Measurements from ENCODE around the gene GIMAP8. TPM values are rescaled to one million over a fixed set of nuclear protein-coding genes. Genes with fewer than 3 reads are reported as not detected.

GIMAP8 gene
- total RNA-seq, 1 experiment from 2014 or later, result not detected

DNA sequence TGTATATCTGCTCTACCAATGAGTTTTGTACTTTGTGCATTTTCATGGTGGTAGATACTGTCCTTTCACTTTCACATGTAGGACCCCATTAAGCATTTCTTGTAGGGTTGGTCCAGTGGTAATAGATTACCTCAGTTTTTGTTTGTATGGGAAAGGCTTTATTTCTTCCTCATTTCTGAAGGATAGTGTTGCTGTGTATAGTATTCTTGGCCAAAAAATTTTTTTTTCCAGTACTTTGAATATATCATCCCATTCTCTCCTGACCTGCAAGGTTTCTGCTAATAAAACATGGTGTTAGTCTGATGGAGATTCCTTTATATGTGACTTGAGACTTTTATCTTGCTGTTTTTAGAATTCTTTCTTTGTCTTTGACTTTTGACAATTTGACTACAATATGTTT is 12.0 kb downstream of the GIMAP8 start:
- Histone ChIP-seq H2BK120ac (ENCODE audit: low read depth, low read length, poor library complexity, severe bottlenecking) (no peak overlapping the region), H3K56ac (ENCODE audit: insufficient read length, low read depth, low read length) (no peak overlapping the region), H3K23me2 (ENCODE audit: insufficient read length, low read depth, low read length, poor library complexity, severe bottlenecking) (no peaks in the 10 kb centered on the region), H3K9me3 (ENCODE audit: control insufficient read depth, low read depth, low read length) (no peaks in the 10 kb centered on the region), H3K79me2 (ENCODE audit: insufficient read depth, low read length) (no peaks in the 10 kb centered on the region), H3K4me1 (ENCODE audit: insufficient read depth, low read length) (no peaks in the 10 kb centered on the region), H3K27me3 (ENCODE audit: insufficient read depth, low read length) (no peaks in the 10 kb centered on the region), H2AK5ac (ENCODE audit: insufficient read length, low read length) (no peak overlapping the region), H3K23ac (ENCODE audit: insufficient read length, low read depth, low read length) (no peak overlapping the region), H2BK20ac (ENCODE audit: low read depth, low read length, poor library complexity, severe bottlenecking) (no peak overlapping the region), H3K4me2 (ENCODE audit: insufficient read depth, insufficient read length, low read length) (no peak overlapping the region), H2BK12ac (ENCODE audit: insufficient read length, low read depth, low read length) (no peak overlapping the region), H2BK5ac (ENCODE audit: insufficient read length, low read length) (no peak overlapping the region), H2AFZ (ENCODE audit: low read length) (no peak overlapping the region), H3T11ph (ENCODE audit: low read length) (no peak overlapping the region), H3K18ac (ENCODE audit: insufficient read length, low read depth, low read length) (no peak overlapping the region), H4K20me1 (ENCODE audit: control insufficient read depth, insufficient read depth, insufficient read length) (no peaks in the 10 kb centered on the region), H3K79me1 (ENCODE audit: insufficient read depth, low read depth, low read length, poor library complexity, severe bottlenecking) (no peaks in the 10 kb centered on the region), H3K9ac (ENCODE audit: extremely low read depth, insufficient read length, low read length) (no peak overlapping the region), H3K14ac (ENCODE audit: insufficient read depth, low read length) (no peak overlapping the region), H3K27ac (ENCODE audit: insufficient read length, low read depth, low read length) (no peak overlapping the region), H4K91ac (ENCODE audit: insufficient read length, low read depth, low read length) (no peak overlapping the region), H4K5ac (ENCODE audit: insufficient read length, low read depth, low read length) (no peak overlapping the region), H2BK15ac (ENCODE audit: low read depth, low read length) (no peak overlapping the region), H3K4ac (ENCODE audit: low read depth, low read length) (no peak overlapping the region), H4K8ac (replicated peaks; ENCODE audit: insufficient read length, low read depth, low read length) (no peak overlapping the region)
- Mint-ChIP-seq H3K9me3 (peaks cover 18 to 21% of the 10 kb centered on the region in 2 experiments; a peak in 4 of 5 replicates), H3K4me1 (no peaks in the 10 kb centered on the region), H3K36me3 (ENCODE audit: insufficient read depth in 1 of 3, low read depth in 3 of 3) (peaks cover 0 to 3% (median 0%) of the 10 kb centered on the region in 3 experiments; a peak in 1 of 7 replicates), H3K4me3 (no peak overlapping the region), H3K27ac (no peak overlapping the region), H3K27me3 (ENCODE audit: low read depth) (peaks cover 62% of the 10 kb centered on the region)
- no peak for DNase-seq
- TF ChIP-seq, protein P1, sequence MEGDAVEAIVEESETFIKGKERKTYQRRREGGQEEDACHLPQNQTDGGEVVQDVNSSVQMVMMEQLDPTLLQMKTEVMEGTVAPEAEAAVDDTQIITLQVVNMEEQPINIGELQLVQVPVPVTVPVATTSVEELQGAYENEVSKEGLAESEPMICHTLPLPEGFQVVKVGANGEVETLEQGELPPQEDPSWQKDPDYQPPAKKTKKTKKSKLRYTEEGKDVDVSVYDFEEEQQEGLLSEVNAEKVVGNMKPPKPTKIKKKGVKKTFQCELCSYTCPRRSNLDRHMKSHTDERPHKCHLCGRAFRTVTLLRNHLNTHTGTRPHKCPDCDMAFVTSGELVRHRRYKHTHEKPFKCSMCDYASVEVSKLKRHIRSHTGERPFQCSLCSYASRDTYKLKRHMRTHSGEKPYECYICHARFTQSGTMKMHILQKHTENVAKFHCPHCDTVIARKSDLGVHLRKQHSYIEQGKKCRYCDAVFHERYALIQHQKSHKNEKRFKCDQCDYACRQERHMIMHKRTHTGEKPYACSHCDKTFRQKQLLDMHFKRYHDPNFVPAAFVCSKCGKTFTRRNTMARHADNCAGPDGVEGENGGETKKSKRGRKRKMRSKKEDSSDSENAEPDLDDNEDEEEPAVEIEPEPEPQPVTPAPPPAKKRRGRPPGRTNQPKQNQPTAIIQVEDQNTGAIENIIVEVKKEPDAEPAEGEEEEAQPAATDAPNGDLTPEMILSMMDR (conservative IDR thresholded peaks at IDR 0.05), result no peak

Data from H9 (cell line).